Large intestine (tissue), 3 donors: ENCODE measurements around the gene MOSPD3. TPM values are rescaled to one million over a fixed set of nuclear protein-coding genes. Genes with fewer than 3 reads are reported as not detected.
A peak's percentile ranks its signal among the peaks of the same experiment; 100 is the strongest.
"Not testable (repeated sequence)": the region's sequence is repeated elsewhere in the genome, so short reads cannot be mapped to it uniquely, and the experiment has no call there.

Experiments
- DNase-seq, 2 donors: peaks; one replicate each; pipeline versions ENCODE4 v3.0.0 to v3.0.0-alpha.2; 2013
- H3K27ac ChIP-seq: one replicate; pipeline ENCODE4 v1.5.1; 2013; ENCODE audit warnings: low read length
- H3K27me3 ChIP-seq: 2 replicates; pipeline ENCODE4 v1.6.1; 2013; ENCODE audit warnings: low read length; ENCODE audit not compliant: control insufficient read depth, insufficient read depth
- H3K36me3 ChIP-seq: 2 replicates; pipeline ENCODE4 v1.6.1; 2013; ENCODE audit warnings: low read length; ENCODE audit not compliant: control insufficient read depth, insufficient read depth
- H3K4me1 ChIP-seq: one replicate; pipeline ENCODE4 v1.6.1; 2013; ENCODE audit warnings: low read length; ENCODE audit not compliant: control insufficient read depth, insufficient read depth
- H3K4me3 ChIP-seq: one replicate; pipeline ENCODE4 v1.5.1; 2013; ENCODE audit warnings: low read length
- H3K9me3 ChIP-seq: one replicate; pipeline ENCODE4 v1.6.1; 2013; ENCODE audit warnings: mild to moderate bottlenecking, low read depth, low read length, moderate library complexity; ENCODE audit not compliant: control insufficient read depth
- WGBS: methylation state at CpG from one replicate; pipeline ENCODE4 v1.1.5; 2013; ENCODE audit warnings: low lambda C conversion rate; ENCODE audit not compliant: insufficient coverage; 5-methylcytosine and 5-hydroxymethylcytosine counted together
- polyA plus RNA-seq: library from polyadenylated mRNA; unstranded; fragments of 120-200 nt; gene quantifications from one replicate; pipeline ENCODE4 v1.2.1, GENCODE V29; 2013

MOSPD3 gene
- polyA plus RNA-seq, 1 donor = 13.7 TPM

GRCh38 chr7:100641860-100642533, 29.7 kb downstream of the MOSPD3 start:
- H3K27ac ChIP-seq = no peak overlapping the region
- H3K36me3 ChIP-seq = no peaks in the 10 kb centered on the region
- peaks cover 5% of the 10 kb centered on the region for H3K27me3 ChIP-seq
- WGBS = 60% methylated on average over 1 of the region's 10 CpGs
- H3K4me1 ChIP-seq = peaks cover 15% of the 10 kb centered on the region
- H3K9me3 ChIP-seq = no peaks in the 10 kb centered on the region
- DNase-seq = peak in 1 of 2 donors; percentile 25
- no peak overlapping the region for H3K4me3 ChIP-seq

- Histone ChIP-seq H3K4me3 (no peak overlapping the region), H3K27ac (no peak overlapping the region), H3K36me3 (no peaks in the 10 kb centered on the region), H3K4me1 (peaks cover 15% of the 10 kb centered on the region), H3K9me3 (no peaks in the 10 kb centered on the region), H3K27me3 (peaks cover 7% of the 10 kb centered on the region)
- no CpG with 5 or more reads among the region's 11 CpGs for WGBS
- DNase-seq = peak in 1 of 2 donors; percentile 57
These were observed 30.2 kb downstream of the MOSPD3 start for GRCh38 chr7:100642534-100642907.

GRCh38 chr7:100649826-100650565, 37.7 kb downstream of the MOSPD3 start:
- WGBS = 100% methylated on average over 1 of the region's 15 CpGs
- H3K27me3 ChIP-seq = peaks cover 14% of the 10 kb centered on the region
- no peak for DNase-seq
- H3K4me3 ChIP-seq = no peak overlapping the region
- H3K4me1 ChIP-seq = no peaks in the 10 kb centered on the region
- H3K9me3 ChIP-seq = no peaks in the 10 kb centered on the region
- no peaks in the 10 kb centered on the region for H3K36me3 ChIP-seq
- H3K27ac ChIP-seq = no peak overlapping the region

GRCh38 chr7:100654908-100655831, 42.8 kb downstream of the MOSPD3 start:
- H3K27ac ChIP-seq = no peak overlapping the region
- H3K4me3 ChIP-seq = no peak overlapping the region
- H3K9me3 ChIP-seq = peaks cover 10% of the 10 kb centered on the region
- H3K27me3 ChIP-seq = peaks cover 40% of the 10 kb centered on the region
- DNase-seq = no peak
- no CpG with 5 or more reads among the region's 25 CpGs for whole genome bisulfite sequencing
- H3K36me3 ChIP-seq = no peaks in the 10 kb centered on the region
- H3K4me1 ChIP-seq = no peaks in the 10 kb centered on the region

- Histone ChIP-seq H3K9me3 (peaks cover 10% of the 10 kb centered on the region), H3K4me1 (no peaks in the 10 kb centered on the region), H3K36me3 (no peaks in the 10 kb centered on the region), H3K27ac (no peak within 1 kb of the TSS), H3K27me3 (peaks cover 41% of the 10 kb centered on the region), H3K4me3 (no peak within 1 kb of the TSS)
- peak in 1 of 2 donors; percentile 55 for DNase-seq
- WGBS = no CpG with 5 or more reads among the region's 63 CpGs
These were observed 43.8 kb downstream of the MOSPD3 start, which contains the start of gene ACTL6B for GRCh38 chr7:100655908-100656674. Gene ACTL6B, minus strand, starts transcription at chr7:100656448. Its CDS starts 94 bp downstream, at chr7:100656354.

- not testable (repeated sequence) for H3K9me3 ChIP-seq, H3K27ac ChIP-seq, H3K4me1 ChIP-seq, H3K4me3 ChIP-seq, H3K36me3 ChIP-seq, DNase-seq
- WGBS = no CpG with 5 or more reads among the region's 12 CpGs
- peaks cover 14% of the 10 kb centered on the region for H3K27me3 ChIP-seq
These were observed 49.9 kb downstream of the MOSPD3 start for GRCh38 chr7:100662194-100662776.

Other genes with a start within 250 kb of the MOSPD3 start
- gene PILRA, start 239.1 kb upstream of the MOSPD3 start, polyA plus RNA-seq = 5.8 TPM
- 4.8 TPM for gene ZCWPW1, start 183.8 kb upstream of the MOSPD3 start, polyA plus RNA-seq
- 37.6 TPM for gene MEPCE, start 182.7 kb upstream of the MOSPD3 start, polyA plus RNA-seq
- gene PPP1R35, start 176.0 kb upstream of the MOSPD3 start, polyA plus RNA-seq = 29.7 TPM
- 1.4 TPM for gene SPACDR, start 148.3 kb upstream of the MOSPD3 start, polyA plus RNA-seq
- 56.8 TPM for gene TSC22D4, start 133.3 kb upstream of the MOSPD3 start, polyA plus RNA-seq
- 3.5 TPM for gene NYAP1, start 128.6 kb upstream of the MOSPD3 start, polyA plus RNA-seq
- gene AGFG2, start 73.3 kb upstream of the MOSPD3 start, polyA plus RNA-seq = 18.6 TPM
- gene SAP25, start 38.6 kb upstream of the MOSPD3 start, polyA plus RNA-seq = 7.9 TPM
- gene LRCH4, start 26.4 kb upstream of the MOSPD3 start, polyA plus RNA-seq = 40.0 TPM
- gene FBXO24, start 26.2 kb upstream of the MOSPD3 start, polyA plus RNA-seq = 0.88 TPM
- 51.4 TPM for gene PCOLCE, start 10.2 kb upstream of the MOSPD3 start, polyA plus RNA-seq
- gene TFR2, start 29.0 kb downstream of the MOSPD3 start, polyA plus RNA-seq = 2.7 TPM
- gene ACTL6B, start 43.9 kb downstream of the MOSPD3 start, polyA plus RNA-seq = 2.9 TPM
- gene GNB2, start 61.2 kb downstream of the MOSPD3 start, polyA plus RNA-seq = 193 TPM
- 47.6 TPM for gene GIGYF1, start 81.7 kb downstream of the MOSPD3 start, polyA plus RNA-seq
- 28.7 TPM for gene POP7, start 93.6 kb downstream of the MOSPD3 start, polyA plus RNA-seq
- 0.19 TPM for gene EPO, start 107.9 kb downstream of the MOSPD3 start, polyA plus RNA-seq
- gene ZAN, start 121.1 kb downstream of the MOSPD3 start, polyA plus RNA-seq = 0.04 TPM
- 30.4 TPM for gene EPHB4, start 215.0 kb downstream of the MOSPD3 start, polyA plus RNA-seq
- gene SLC12A9, start 240.2 kb downstream of the MOSPD3 start, polyA plus RNA-seq = 26.0 TPM